COR-L47 (cell line): ENCODE measurements around the gene CAPZB.

Source experiments
- DNase-seq: peaks from one replicate; lab custom pipeline; 2025; lab: John Stamatoyannopoulos, UW

The CAPZB gene

DNA sequence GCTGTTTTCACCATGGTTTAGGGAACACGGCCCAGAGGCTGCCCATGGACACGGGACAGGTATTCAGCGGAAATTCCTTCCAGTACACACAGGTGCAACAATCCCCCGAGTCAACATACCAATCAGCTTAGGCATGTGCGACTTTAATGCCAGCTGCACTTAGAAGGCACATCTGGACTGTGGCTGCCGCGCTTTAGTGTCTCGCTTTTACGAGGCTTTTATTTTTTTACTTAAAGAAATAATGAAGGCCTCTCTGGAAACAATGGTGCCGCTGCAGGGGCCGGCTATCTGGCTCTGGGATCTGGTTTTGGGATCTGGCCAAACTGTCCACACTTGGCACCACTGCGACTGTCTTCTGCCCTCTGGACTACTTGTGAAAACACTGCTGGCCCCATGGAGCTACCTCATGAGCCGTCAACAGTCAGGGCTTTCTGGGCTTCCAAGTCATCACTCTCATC is 117.7 kb downstream of the CAPZB start:
- peak; percentile 50 for DNase-seq

DNA sequence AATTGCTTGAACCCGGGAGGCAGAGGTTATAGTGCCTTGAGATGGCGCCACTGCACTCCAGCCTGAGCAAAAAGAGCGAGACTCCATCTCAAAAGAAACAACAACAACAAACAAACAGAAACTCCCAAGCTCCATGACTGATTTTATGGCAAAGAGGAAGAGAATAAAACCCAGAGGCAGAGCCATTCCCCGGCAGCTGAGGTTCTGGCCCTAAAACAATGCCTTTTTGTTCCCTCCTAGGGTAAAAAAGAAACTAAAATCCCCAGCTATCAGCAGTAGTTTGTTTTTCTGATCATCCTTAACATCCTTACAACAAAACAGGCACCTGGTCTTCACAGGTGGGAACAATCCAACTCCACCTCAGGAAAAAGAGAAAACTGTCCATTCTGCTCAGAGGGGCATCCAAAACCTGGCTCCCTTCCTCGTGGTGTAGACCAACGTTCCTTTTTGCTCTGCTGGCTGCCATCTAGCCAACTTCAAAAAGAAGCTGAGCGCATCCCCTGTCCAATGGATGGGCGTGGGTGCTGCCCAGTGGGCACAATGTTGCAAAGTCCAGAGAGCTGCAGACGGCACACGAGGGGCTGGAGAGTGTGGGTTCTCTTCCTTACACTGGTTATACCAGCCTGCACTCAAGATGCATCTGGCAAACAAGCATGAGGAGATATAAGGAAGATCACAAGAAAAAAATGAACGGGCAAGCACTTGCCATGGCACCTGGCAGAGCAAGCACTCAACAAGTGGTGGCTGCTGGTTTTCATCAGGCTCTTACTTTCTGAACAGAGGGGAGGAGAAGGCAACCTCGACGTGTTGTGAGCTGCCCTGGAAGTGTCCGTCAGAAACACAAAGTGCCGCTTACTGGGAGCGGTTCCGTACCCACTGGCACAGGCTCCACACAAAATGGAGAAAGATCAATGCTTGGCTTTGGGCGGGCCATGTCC is 118.5 kb downstream of the CAPZB start:
- no peak for DNase-seq

DNA sequence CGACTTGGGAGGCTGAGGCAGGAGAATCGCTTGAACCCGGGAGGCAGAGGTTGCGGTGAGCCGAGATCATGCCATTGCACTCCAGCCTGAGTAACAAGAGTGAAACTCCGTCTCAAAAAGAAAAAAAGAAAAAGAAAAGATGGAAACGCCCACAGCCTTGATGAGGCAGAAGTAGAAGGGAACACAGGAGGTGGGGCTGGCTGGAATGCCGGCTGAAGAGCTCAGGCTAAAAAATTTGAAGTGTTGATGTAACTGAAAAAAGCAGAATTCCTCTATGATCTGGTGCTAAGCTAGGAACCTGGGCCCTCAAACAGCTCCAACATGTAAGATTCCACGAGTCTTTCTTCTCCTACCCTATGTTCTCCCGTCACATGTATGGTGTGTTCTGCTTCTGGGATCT is 119.6 kb downstream of the CAPZB start:
- no peak for DNase-seq

DNA sequence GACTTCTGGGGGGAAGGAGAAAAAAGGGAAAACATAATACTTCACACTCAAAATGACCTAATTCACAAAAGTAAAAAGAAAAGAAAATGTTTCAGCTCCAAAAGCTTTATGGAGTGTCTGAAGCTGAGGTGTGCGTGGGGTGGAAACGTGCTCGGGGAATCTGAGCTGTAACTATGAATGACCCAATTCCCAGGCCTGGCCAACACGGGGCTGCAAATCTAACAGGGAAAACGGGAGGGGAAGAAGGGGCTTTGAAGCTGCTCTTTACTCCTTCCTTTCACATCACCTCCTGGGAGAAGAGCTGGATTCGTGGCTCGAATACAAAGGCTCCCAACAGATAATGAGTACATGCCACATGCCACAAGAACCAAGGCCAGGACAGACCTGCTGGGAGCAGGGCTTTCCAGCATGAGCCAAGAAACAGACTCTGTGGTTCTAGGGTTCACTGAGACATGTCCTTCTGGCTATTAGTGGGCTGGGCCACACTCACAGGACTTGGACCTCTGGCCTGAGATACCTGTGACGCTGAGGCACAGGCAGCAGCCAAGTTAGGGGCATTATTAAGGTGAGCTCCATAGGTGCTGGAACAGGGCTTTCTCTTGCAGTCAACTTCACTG is 121.7 kb downstream of the CAPZB start:
- DNase-seq, result no peak

DNA sequence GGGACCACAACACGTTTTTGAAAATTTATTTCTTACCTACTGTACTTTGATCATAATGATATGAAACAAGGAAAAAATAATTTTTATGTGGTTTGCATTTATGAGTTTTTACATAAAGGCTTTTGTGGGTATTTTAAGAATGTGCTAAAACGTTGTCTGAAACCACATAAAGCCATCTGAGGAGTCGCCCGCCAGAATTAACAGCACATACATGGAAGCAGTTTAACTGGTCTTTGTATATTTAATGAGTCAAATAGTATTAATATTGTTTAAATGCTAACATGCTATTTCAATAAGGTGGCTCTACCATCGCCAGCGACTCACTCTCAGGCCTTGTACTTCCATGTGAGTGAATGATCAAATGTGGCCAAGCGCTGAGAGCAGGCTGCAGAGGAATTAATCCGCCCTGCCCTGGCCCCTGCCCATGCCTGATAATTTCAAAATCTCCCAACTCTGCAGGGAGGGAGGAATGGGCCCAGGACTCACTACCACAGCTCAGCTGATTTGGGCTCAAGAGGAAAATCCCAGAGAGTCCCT is 123.7 kb downstream of the CAPZB start:
- no peak for DNase-seq

DNA sequence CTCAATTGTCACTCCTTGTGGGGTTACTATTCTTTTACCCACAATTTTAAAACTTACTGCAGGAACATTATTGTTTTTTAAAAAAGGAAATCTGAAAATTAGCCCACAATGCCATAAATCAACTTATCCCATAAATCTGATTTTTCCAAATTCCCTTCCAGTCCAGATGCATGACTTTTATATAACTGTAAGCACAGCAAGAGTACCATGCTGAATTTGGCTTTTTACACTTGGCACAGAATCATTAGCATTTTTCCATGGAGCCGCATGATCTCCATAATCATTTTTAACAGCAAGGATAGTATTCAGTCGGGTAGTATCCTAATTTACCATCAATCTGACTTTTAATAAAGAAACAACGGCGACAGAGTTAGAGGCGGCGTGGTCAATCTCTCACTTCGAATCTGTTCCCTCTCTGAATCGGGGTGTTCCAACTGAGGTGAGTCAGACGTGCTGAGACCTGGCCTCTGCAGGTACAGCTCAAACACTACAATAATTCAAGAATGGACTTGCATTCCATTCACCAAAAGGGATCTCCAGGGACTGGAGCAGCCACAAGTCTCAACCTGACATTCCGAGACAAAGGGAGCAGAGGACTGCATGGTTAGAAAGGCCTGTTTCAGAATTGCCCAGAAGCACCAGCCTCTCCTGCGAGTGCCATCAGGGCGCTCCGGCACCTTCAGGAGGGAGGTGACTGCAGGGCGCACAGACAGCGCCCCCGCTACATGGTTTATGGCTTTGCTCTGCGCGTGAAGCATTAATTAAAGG is 124.3 kb downstream of the CAPZB start:
- DNase-seq, result no peak

GRCh38 chr1:19360432-19360831 is 124.9 kb downstream of the CAPZB start:
- DNase-seq, result no peak

GRCh38 chr1:19360016-19360415 is 125.3 kb downstream of the CAPZB start:
- no peak for DNase-seq

GRCh38 chr1:19359357-19359756 is 126.0 kb downstream of the CAPZB start:
- no peak for DNase-seq

GRCh38 chr1:19358710-19359109 is 126.6 kb downstream of the CAPZB start:
- DNase-seq, result no peak

DNA sequence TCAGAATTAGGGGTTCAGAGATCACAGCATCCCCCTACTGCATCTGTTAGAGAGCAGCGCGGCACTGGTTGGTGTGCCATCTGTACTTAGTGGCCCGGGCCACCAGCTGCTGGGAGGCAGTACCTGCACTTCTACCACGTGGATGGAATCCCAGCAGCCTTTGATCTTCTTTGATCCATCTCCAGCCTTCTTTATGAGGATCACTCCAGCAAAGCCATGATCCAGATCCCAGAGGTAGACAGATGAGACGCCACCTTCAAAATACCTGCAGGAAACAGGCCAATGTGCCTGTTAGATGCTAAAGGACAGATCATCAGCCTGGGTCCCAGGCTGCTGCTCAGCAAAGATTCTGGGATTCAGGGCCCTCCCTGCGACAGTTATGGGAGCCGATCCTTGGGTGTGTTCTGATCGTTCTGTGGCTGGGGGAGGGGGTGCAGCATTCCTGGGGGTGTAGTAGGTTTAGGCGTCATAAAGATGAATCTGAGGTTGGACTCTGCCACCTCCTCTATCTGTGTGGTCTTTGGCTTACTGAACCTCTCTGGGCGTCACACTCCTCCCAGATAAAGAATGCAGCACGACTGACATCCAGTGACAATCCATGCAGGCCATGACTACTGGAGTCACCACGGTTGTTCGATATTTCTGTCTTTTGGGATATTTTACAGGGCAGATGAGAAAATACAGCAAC is 127.9 kb downstream of the CAPZB start:
- DNase-seq, result no peak

DNA sequence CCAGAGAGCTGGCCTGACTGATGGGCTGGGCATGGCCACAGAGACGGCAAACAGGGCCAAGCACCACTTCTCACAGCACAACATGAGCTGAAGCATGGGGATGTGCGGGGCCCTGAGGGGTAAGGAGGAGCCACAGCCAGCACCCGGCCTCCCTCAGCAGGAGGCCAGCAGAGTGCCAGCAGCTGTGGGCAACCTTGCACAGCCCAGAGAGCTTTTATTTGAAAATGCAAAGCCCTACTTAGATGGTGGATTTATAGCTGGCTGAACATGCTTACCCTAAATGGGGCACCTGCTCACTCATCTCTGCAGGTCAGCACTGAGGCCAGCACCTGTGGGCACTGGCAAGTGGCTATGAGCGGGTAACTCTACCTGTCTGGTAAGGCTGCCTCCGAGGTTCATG is 129.1 kb downstream of the CAPZB start:
- peak; percentile 77 for DNase-seq

GRCh38 chr1:19354531-19354981 is 130.8 kb downstream of the CAPZB start:
- DNase-seq, result peak; percentile 54

DNA sequence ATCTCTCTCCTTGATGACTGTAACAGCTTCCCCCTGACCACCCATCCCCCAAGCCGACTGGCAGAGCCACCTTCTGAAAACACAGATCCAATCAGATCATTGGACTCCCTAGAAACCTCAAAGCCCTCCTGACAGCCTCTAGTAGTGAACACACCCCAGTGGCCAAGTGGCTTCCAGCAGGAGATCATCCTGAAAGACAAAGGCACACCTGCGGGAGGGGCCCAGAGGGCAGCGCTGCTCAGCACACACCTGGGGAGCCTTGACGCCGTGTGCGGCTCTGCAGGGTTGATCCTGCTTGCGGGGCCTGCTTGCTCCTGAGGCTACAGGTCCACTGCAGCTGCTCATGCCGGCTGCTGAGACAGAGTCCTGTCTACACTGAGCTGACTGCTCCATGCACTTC is 131.7 kb downstream of the CAPZB start:
- peak; percentile 95 for DNase-seq

- DNase-seq, result no peak
Measured at GRCh38 chr1:19352839-19353238, 132.5 kb downstream of the CAPZB start.

DNA sequence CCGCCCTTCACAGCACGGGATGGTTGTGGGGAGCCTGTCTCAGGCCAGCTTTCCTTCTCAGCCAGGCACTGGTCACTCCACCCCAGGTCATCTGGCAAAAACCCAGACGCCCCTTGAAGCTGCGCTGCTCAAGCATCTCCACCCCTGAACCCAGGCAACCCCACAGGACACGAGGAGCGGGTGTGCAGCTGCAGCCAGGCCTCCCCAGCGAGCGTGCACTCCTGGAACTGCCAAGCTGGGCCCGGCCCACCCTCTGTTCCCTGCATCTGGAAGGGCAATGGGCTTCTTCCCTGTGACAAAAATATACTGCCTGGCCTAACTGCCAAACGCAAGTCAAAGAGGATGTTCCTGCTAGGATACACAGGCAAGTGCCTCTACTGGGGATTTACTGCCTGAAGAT is 133.5 kb downstream of the CAPZB start:
- DNase-seq, result no peak

DNA sequence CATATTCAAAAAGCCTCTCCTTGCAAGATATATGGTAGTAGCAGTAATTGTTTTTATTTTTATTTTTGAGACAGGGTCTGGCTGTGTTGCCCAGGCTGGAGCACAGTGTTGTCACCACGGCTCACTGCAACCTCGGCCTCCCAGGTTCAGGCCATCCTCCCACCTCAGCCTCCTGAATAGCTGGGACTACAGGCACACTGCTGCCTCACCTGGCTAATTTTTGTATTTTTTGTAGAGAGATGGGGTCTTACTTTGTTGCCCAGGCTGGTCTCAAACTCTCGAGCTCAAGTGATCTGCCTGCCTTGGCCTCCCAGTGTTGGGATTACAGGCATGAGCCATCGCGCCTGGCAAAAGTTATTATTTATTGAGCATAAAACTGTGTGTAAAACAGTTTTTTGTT is 134.8 kb downstream of the CAPZB start:
- no peak for DNase-seq

DNA sequence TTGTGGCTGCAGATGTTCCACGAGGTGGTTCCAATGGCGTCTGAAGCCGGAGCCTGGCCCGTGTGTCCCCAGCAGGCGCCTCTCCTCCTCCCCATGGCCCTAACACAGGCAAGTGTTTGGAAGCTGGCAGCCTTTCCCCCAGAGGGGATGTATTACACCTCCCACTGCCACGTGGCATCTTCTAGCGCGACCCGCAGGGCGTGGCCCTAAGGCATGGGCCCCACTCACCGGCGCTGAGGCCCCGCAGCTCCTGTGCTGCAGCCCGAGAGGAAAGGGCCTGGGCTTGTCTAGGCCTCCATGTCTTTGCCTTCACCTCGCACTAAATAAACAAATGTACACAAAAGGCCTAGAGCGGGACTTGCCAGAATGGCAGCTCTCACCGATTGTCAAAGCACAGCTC is 135.3 kb downstream of the CAPZB start:
- DNase-seq, result no peak

- no peak for DNase-seq
Measured at GRCh38 chr1:19348441-19349198, 136.7 kb downstream of the CAPZB start.

GRCh38 chr1:19347533-19348172 is 137.7 kb downstream of the CAPZB start:
- DNase-seq, result no peak
